Suprapubic skin (tissue), 3 donors: Measurements from ENCODE around the gene MEX3A.

Source experiments
- CTCF ChIP-seq, 2 donors: fragments of 200-600 bp in 1 of 2; fragments of 450-650 bp in 1 of 2; sonication (generic) in 1 of 2; IDR thresholded peaks; one replicate each; pipeline ENCODE4 v1.5.1; 2016 to 2019; ENCODE audit warnings: antibody characterized with exemption in 2 of 2, mild to moderate bottlenecking in 1 of 2, moderate library complexity in 1 of 2
- EP300 ChIP-seq: sonication (generic); formaldehyde crosslinking; IDR thresholded peaks from one replicate; pipeline ENCODE4 v1.6.1; 2017; ENCODE audit warnings: antibody characterized with exemption
- POLR2A ChIP-seq, 2 donors: fragments of 450-650 bp; IDR thresholded peaks; one replicate each; pipeline ENCODE4 v1.6.1; 2017; ENCODE audit warnings: antibody characterized with exemption in 2 of 2, mild to moderate bottlenecking in 2 of 2, moderate library complexity in 2 of 2

GRCh38 chr1:156081917-156082308, 352 bp downstream of the MEX3A start:
- no peak for TF ChIP-seq EP300
- no peak for TF ChIP-seq POLR2A (IDR thresholded peaks at IDR 0.05)
- TF ChIP-seq CTCF (IDR thresholded peaks at IDR 0.05), result no peak
